Uterus (tissue), 4 donors: ENCODE measurements around the gene EXOSC5. TPM values are rescaled to one million over a fixed set of nuclear protein-coding genes. Genes with fewer than 3 reads are reported as not detected.

ENCODE experiments used
- DNase-seq, 2 donors: peaks; one replicate each; pipeline ENCODE4 v3.0.0-alpha.2; 2019 to 2020
- H3K27ac ChIP-seq, 2 donors: fragments of 200-600 bp; sonication (generic); 1 replicate in 1 of 2; 2 replicates in 1 of 2; pipeline ENCODE4 v1.5.1; 2016 to 2018
- H3K27me3 ChIP-seq, 2 donors: fragments of 200-600 bp; sonication (generic); one replicate each; pipeline ENCODE4 v1.5.1; 2018 to 2019; ENCODE audit warnings: control low read depth in 1 of 2
- H3K36me3 ChIP-seq, 2 donors: fragments of 200-600 bp; sonication (generic); one replicate each; pipeline ENCODE4 v1.5.1; 2019; ENCODE audit warnings: control low read depth in 1 of 2
- H3K4me1 ChIP-seq, 2 donors: fragments of 200-600 bp; sonication (generic); one replicate each; pipeline ENCODE4 v1.5.1; 2018 to 2019; ENCODE audit warnings: control low read depth in 1 of 2
- H3K4me3 ChIP-seq, 2 donors: fragments of 200-600 bp; sonication (generic); 1 replicate in 1 of 2; 2 replicates in 1 of 2; pipeline ENCODE4 v1.5.1; 2018 to 2019; ENCODE audit warnings: mild to moderate bottlenecking in 1 of 2
- H3K9me3 ChIP-seq, 2 donors: fragments of 200-600 bp; sonication (generic); one replicate each; pipeline ENCODE4 v1.5.1; 2019; ENCODE audit warnings: control low read depth in 1 of 2
- POLR2A ChIP-seq, 2 donors: fragments of 450-650 bp; IDR thresholded peaks; one replicate each; pipeline ENCODE4 v1.6.1; 2016; ENCODE audit warnings: antibody characterized with exemption in 2 of 2, mild to moderate bottlenecking in 1 of 2, moderate library complexity in 1 of 2
- intact Hi-C: fragments of 100-400 bp; cut with DNase I; formaldehyde crosslinking; loops from one replicate; pipeline ENCODE4 v1.15.1; 2023; ENCODE audit warnings: low total_unique reads
- total RNA-seq, 4 donors: library from RNA; depleted of rRNA in 3 of 4; stranded (reverse); fragments of >200 nt in 3 of 4; gene quantifications; one replicate each; pipeline versions ENCODE4 v1.1.0 to v1.2.4, GENCODE V29; 2014 to 2023
- TF ChIP-seq, protein P1 (sequence below), 4 experiments: fragments of 200-600 bp in 2 of 4; fragments of 450-650 bp in 2 of 4; sonication (generic) in 2 of 4; IDR thresholded peaks; one replicate each; pipeline ENCODE4 v1.5.1; 2016 to 2019; ENCODE audit warnings: antibody characterized with exemption in 4 of 4, mild to moderate bottlenecking in 2 of 4, moderate library complexity in 1 of 4
- donor health status: DM: yes; HTN: yes; CAD: no.

EXOSC5 gene
- total RNA-seq, 4 donors from 2014 or later: 1.5 to 11.4 (median 4.5) TPM

GRCh38 chr19:41354343-41354953, 42.7 kb downstream of the EXOSC5 start:
- Histone ChIP-seq H3K27me3 (no peaks in the 10 kb centered on the region), H3K27ac (peak overlapping the region; percentile 90 to 96), H3K4me1 (peaks cover 0 to 6% of the 10 kb centered on the region in 2 donors), H3K4me3 (peak overlapping the region; percentile 65 to 70), H3K9me3 (no peaks in the 10 kb centered on the region), H3K36me3 (no peaks in the 10 kb centered on the region)
- DNase-seq: peak in 1 of 2 donors; percentile 28
- no peak for TF ChIP-seq POLR2A (IDR thresholded peaks at IDR 0.05)
- TF ChIP-seq, protein P1, sequence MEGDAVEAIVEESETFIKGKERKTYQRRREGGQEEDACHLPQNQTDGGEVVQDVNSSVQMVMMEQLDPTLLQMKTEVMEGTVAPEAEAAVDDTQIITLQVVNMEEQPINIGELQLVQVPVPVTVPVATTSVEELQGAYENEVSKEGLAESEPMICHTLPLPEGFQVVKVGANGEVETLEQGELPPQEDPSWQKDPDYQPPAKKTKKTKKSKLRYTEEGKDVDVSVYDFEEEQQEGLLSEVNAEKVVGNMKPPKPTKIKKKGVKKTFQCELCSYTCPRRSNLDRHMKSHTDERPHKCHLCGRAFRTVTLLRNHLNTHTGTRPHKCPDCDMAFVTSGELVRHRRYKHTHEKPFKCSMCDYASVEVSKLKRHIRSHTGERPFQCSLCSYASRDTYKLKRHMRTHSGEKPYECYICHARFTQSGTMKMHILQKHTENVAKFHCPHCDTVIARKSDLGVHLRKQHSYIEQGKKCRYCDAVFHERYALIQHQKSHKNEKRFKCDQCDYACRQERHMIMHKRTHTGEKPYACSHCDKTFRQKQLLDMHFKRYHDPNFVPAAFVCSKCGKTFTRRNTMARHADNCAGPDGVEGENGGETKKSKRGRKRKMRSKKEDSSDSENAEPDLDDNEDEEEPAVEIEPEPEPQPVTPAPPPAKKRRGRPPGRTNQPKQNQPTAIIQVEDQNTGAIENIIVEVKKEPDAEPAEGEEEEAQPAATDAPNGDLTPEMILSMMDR (IDR thresholded peaks at IDR 0.05): no peak
- intact Hi-C loops: no loop called here

GRCh38 chr19:41353466-41354342, 43.5 kb downstream of the EXOSC5 start, which contains the start of gene TGFB1:
Gene TGFB1, minus strand, starts transcription at chr19:41353922. Its CDS starts 878 bp downstream, at chr19:41353044.
- Histone ChIP-seq H3K4me1 (peaks cover 0 to 6% of the 10 kb centered on the region in 2 donors), H3K27ac (peak within 1 kb of the TSS; percentile 90 to 96), H3K36me3 (no peaks in the 10 kb centered on the region), H3K27me3 (no peaks in the 10 kb centered on the region), H3K4me3 (peak within 1 kb of the TSS; percentile 65 to 70), H3K9me3 (no peaks in the 10 kb centered on the region)
- TF ChIP-seq, protein P1 (IDR thresholded peaks at IDR 0.05): peak; percentile 89 to 95 (median 92)
- peak in 1 of 2 donors; percentile 66 for TF ChIP-seq POLR2A (IDR thresholded peaks at IDR 0.05)
- intact Hi-C loops: no loop called here
- DNase-seq: peak; percentile 89

GRCh38 chr19:41352609-41353465, 44.3 kb downstream of the EXOSC5 start:
- peak overlapping the region; percentile 90 to 96 for H3K27ac ChIP-seq
- peaks cover 0 to 6% of the 10 kb centered on the region in 2 donors for H3K4me1 ChIP-seq
- no peaks in the 10 kb centered on the region for H3K27me3 ChIP-seq
- intact Hi-C loops: no loop called here
- peak overlapping the region; percentile 65 to 70 for H3K4me3 ChIP-seq
- peak; percentile 67 to 71 for DNase-seq
- H3K9me3 ChIP-seq: no peaks in the 10 kb centered on the region
- TF ChIP-seq, protein P1 (IDR thresholded peaks at IDR 0.05): peak; percentile 34 to 65 (median 44)
- TF ChIP-seq POLR2A (IDR thresholded peaks at IDR 0.05): no peak
- no peaks in the 10 kb centered on the region for H3K36me3 ChIP-seq

GRCh38 chr19:41352279-41352608, 44.9 kb downstream of the EXOSC5 start:
- Histone ChIP-seq H3K36me3 (no peaks in the 10 kb centered on the region), H3K4me3 (peak overlapping the region; percentile 65 to 70), H3K27ac (peak overlapping the region; percentile 90 to 96), H3K9me3 (no peaks in the 10 kb centered on the region), H3K27me3 (no peaks in the 10 kb centered on the region), H3K4me1 (peaks cover 0 to 6% of the 10 kb centered on the region in 2 donors)
- TF ChIP-seq POLR2A (IDR thresholded peaks at IDR 0.05): no peak
- TF ChIP-seq, protein P1 (IDR thresholded peaks at IDR 0.05): no peak
- no peak for DNase-seq
- intact Hi-C loops: no loop called here
